Esophagus (tissue), 2 donors: Measurements from ENCODE around the gene UPF3A. TPM values are rescaled to one million over a fixed set of nuclear protein-coding genes. Genes with fewer than 3 reads are reported as not detected.
"Not testable (repeated sequence)": the region's sequence is repeated elsewhere in the genome, so short reads cannot be mapped to it uniquely, and the experiment has no call there.

ENCODE experiments used
- H3K27ac ChIP-seq, 2 donors: one replicate each; pipeline ENCODE4 v1.5.1; 2013; ENCODE audit warnings: low read depth in 2 of 2, mild to moderate bottlenecking in 2 of 2, inconsistent platforms in 1 of 2, low read length in 1 of 2, moderate library complexity in 1 of 2
- H3K27me3 ChIP-seq, 2 donors: one replicate each; pipeline ENCODE4 v1.6.1; 2013; ENCODE audit warnings: low read length in 2 of 2, control low read depth in 1 of 2, mild to moderate bottlenecking in 1 of 2; ENCODE audit not compliant: insufficient read depth in 2 of 2, control insufficient read depth in 1 of 2
- H3K36me3 ChIP-seq, 2 donors: one replicate each; pipeline ENCODE4 v1.6.1; 2013; ENCODE audit warnings: low read length in 1 of 2; ENCODE audit not compliant: control insufficient read depth in 2 of 2, insufficient read depth in 2 of 2
- H3K4me1 ChIP-seq, 2 donors: one replicate each; pipeline ENCODE4 v1.6.1; 2013; ENCODE audit warnings: low read length in 1 of 2; ENCODE audit not compliant: control insufficient read depth in 2 of 2, insufficient read depth in 2 of 2
- H3K4me3 ChIP-seq, 2 donors: one replicate each; pipeline ENCODE4 v1.5.1; 2013; ENCODE audit warnings: low read length in 2 of 2, mild to moderate bottlenecking in 2 of 2, low read depth in 1 of 2, moderate library complexity in 1 of 2
- H3K9me3 ChIP-seq, 2 donors: one replicate each; pipeline ENCODE4 v1.6.1; 2013; ENCODE audit warnings: mild to moderate bottlenecking in 2 of 2, low read depth in 1 of 2, low read length in 1 of 2, moderate library complexity in 1 of 2; ENCODE audit not compliant: control insufficient read depth in 2 of 2, insufficient read depth in 1 of 2
- WGBS, 2 donors: extraction: QIAGEN DNeasy Blood & Tissue Kit; methylation state at CpG; one replicate each; pipeline ENCODE4 v1.1.7; 2013; 5-methylcytosine and 5-hydroxymethylcytosine counted together
- polyA plus RNA-seq, 2 donors: library from polyadenylated mRNA; stranded (reverse); fragments of 200-250 nt; gene quantifications; one replicate each; pipeline ENCODE4 v1.2.3, GENCODE V29; 2013
- donor health status: healthy with polysubstance abuse.
- donor health status: Bipolar disorder and iron deficiency.

UPF3A gene
- polyA plus RNA-seq, 2 donors, result 32.1 to 43.1 TPM

DNA sequence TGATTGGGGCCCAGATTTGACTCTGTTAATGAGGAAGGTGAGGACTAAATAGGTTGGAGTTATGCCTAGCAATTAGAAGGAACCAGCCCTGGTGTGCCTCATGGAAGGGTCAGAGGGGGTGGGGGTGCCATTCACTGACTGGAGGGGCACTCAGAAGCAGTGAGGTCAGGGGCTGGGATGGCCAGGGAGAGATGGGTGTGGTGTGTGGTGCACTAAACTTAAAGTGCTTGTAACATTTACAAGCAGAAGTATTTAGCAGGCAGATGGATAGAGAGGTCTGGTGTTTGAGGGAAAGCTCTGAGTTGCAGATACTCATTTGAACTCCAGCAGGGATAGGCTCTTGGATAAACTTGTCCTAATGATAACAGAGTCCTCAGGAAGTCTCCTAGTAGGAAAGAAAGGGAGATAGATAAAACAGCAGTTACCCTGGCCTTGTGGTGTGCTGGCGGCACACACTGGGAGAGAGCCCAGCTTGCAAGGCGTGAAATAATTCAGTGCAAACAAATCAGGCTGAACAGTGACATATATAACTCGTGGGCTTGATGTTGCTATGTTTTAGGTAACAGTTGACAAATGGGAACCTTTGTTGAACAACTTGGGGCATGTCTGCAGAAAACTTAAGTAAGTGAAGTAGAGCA, 20.0 kb upstream of the UPF3A start:
- WGBS, 2 donors, result 53 to 66% methylated on average over 3 of the region's 3 CpGs
- no peaks in the 10 kb centered on the region for H3K27me3 ChIP-seq
- H3K4me3 ChIP-seq, result no peak overlapping the region
- no peaks in the 10 kb centered on the region for H3K9me3 ChIP-seq
- H3K36me3 ChIP-seq, result peaks cover 7 to 22% of the 10 kb centered on the region in 2 donors
- no peaks in the 10 kb centered on the region for H3K4me1 ChIP-seq
- H3K27ac ChIP-seq, result no peak overlapping the region

DNA sequence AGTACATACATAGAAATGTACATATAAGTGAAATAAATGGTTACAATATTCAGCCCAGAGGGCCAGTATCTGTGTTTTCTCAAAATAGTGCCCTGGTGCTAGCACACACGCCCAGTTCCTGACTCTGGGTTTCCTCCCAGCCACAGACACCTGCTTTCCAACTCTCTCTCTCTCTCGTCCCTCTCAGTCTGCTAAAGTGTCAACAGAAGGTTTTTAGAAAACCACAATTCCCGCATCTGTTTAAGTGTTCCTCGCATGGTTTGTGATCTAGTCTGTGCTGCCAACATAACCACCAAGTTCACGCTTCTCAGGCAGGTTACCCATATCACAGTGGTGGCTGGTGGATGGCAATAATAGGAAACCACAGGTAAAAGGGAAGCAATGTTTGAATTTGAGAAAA, 17.8 kb upstream of the UPF3A start:
- H3K36me3 ChIP-seq, result peaks cover 7 to 23% of the 10 kb centered on the region in 2 donors

DNA sequence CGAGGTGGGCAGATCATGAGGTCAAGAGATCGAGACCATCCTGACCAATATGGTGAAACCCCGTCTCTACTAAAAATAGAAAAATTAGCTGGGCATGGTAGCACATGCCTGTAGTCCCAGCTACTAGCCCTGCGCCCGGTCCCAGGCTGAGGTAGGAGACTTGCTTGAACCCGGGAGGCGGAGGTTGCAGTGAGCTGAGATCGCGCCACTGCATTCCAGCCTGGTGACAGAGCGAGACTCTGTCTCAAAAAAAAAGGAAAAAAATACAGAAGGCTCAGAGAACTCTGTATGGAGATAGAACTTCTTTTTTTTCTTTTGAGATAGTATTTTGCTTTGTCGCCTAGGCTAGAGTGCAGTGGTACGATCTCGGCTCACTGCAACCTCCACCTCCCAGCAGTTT, 17.1 kb upstream of the UPF3A start:
- not testable (repeated sequence) for H3K9me3 ChIP-seq, H3K27ac ChIP-seq, H3K27me3 ChIP-seq, H3K4me1 ChIP-seq, H3K4me3 ChIP-seq
- WGBS, 2 donors, result 96 to 98% methylated on average over 13 of the region's 13 CpGs
- H3K36me3 ChIP-seq, result peaks cover 8 to 27% of the 10 kb centered on the region in 2 donors

More for the DNA sequence above, 17.8 kb upstream of the UPF3A start:
- WGBS, 2 donors, result 73 to 82% methylated on average over 5 of the region's 5 CpGs
- H3K4me1 ChIP-seq, result no peaks in the 10 kb centered on the region
- H3K27me3 ChIP-seq, result no peaks in the 10 kb centered on the region
- H3K27ac ChIP-seq, result no peak overlapping the region
- no peaks in the 10 kb centered on the region for H3K9me3 ChIP-seq
- H3K4me3 ChIP-seq, result no peak overlapping the region

DNA sequence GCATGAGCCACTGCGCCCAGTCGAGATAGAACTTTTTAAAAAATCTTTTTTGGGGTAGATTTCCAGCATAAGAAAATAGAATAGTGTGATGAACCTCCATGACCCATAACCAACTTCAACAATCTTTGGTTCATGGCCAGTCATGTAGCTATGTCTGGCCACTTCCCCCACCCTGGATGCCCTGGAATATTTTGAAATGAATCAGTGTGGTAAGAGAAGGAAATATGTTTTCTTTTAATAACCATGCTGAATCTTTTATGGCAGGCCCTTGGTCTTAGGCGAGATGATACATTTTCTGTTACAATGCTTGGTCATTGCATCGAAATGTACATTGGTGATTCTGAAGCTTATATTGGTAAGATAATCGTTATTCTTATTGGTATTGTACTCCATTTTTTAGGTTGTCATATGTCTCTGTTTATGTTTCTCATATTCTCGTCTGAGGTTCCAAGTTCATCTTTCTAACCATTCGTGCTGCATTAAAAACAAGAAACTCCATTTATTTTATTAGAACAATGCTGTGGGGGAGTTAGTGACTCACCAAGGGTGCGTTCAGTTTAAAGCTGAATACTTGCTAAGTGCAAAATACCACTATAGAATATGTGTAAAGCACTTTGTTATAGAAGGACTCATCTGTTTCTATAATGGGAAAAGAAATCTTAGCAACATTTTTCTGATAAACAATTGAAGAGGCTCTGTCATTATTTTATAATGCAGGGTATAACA, 16.4 kb upstream of the UPF3A start:
- peaks cover 8 to 24% of the 10 kb centered on the region in 2 donors for H3K36me3 ChIP-seq
- no peaks in the 10 kb centered on the region for H3K27me3 ChIP-seq
- H3K4me1 ChIP-seq, result no peaks in the 10 kb centered on the region
- no peak overlapping the region for H3K27ac ChIP-seq
- WGBS, 2 donors, result 90 to 92% methylated on average over 8 of the region's 8 CpGs
- no peak overlapping the region for H3K4me3 ChIP-seq
- H3K9me3 ChIP-seq, result no peaks in the 10 kb centered on the region

DNA sequence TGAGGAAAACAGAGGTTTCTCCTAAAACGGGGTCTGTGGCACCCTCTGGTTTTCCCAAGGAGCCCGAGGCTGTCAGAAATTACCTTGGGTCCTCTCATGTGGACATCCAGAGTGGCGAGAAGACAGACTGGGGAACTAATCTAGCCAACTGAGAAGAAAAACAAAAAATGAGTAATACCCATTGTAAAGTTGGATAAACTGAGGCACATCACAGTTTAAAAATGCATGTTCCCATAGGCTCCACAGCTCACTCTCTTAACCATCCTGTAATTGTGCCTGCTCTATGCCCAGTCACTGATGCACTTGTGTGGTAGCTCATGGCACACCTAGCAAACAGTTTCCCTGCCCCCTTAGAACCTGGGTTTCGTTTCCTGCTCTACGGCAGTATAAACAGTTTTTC, 15.2 kb upstream of the UPF3A start:
- Histone ChIP-seq H3K36me3 (peaks cover 11 to 23% of the 10 kb centered on the region in 2 donors), H3K4me1 (no peaks in the 10 kb centered on the region)
- 93 to 98% methylated on average over 5 of the region's 5 CpGs for WGBS, 2 donors

DNA sequence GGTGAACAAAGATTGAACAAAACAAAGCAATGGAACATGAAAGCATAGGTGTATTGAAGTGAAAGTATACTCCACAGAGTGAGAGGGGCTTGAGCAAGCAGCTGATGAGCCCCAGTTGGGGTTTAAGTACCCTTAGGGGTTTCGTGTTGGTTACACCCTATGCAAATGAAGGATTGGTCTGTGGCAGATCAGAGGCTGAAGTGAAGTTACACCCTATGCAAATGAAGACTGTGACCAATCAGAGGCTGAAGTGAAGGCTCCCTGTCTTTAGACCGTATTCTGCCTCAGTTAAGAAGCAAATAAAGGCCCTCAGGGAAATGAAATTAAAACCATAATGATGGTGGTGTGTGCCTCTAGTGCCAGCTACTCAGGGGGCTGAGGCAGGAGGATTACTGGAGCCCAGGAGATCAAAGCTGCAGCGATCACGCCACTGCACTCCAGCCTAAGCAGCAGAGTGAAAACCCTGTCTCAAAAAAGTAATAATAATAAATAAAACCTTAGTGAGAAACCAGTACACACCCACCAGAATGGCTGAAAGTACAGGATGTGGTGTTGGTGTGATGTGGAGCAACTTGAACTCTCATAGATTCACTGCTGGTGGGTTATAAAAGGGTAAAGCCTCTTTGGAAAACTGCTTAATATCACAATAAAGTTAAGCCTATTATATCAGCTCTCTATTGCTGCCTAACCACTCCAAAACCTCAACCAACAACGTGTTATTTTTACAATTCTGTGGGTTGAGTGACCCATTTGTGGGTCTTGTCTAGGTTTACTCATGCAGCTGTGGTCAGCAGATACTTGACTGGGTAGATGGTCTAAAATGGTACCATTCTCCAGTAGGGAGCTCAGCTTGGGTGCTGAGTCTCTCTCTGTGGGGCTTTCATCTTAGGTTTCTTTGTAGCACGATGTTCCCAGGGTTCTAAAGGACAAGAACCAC, 12.8 kb upstream of the UPF3A start:
- Histone ChIP-seq H3K4me3 (no peak overlapping the region), H3K36me3 (peaks cover 11 to 18% of the 10 kb centered on the region in 2 donors), H3K27ac (no peak overlapping the region), H3K4me1 (no peaks in the 10 kb centered on the region), H3K27me3 (no peaks in the 10 kb centered on the region), H3K9me3 (no peaks in the 10 kb centered on the region)
- WGBS, 2 donors, result 88 to 91% methylated on average over 6 of the region's 6 CpGs

More for the DNA sequence above, 15.2 kb upstream of the UPF3A start:
- Histone ChIP-seq H3K9me3 (no peaks in the 10 kb centered on the region), H3K4me3 (no peak overlapping the region), H3K27ac (no peak overlapping the region), H3K27me3 (no peaks in the 10 kb centered on the region)

DNA sequence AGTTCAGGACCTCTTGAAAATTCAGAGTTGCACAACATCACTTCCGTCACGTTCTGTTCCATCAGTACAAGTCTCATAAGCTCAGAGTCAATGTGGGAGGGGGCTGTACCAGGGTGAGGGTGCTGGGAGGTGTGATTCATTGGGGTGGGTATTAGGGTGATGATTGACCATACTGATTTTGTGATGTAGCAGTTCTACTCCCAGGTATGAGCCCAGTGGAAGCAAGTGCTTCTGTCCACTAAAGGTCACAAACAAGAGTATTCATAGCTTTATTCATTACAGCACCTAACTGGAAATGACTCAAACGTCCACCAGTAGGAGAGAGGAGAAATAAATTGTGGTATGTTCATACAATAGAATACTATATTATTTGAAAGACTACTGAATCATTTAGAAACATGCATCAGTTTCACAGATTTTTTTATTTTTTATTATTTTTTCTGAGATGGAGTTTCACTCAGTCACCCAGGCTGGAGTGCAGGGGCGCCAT, 12.1 kb upstream of the UPF3A start:
- no peaks in the 10 kb centered on the region for H3K27me3 ChIP-seq
- no peaks in the 10 kb centered on the region for H3K4me1 ChIP-seq
- no peak overlapping the region for H3K4me3 ChIP-seq
- 83 to 87% methylated on average over 4 of the region's 4 CpGs for WGBS, 2 donors
- no peak overlapping the region for H3K27ac ChIP-seq
- no peaks in the 10 kb centered on the region for H3K9me3 ChIP-seq
- peaks cover 11 to 16% of the 10 kb centered on the region in 2 donors for H3K36me3 ChIP-seq

DNA sequence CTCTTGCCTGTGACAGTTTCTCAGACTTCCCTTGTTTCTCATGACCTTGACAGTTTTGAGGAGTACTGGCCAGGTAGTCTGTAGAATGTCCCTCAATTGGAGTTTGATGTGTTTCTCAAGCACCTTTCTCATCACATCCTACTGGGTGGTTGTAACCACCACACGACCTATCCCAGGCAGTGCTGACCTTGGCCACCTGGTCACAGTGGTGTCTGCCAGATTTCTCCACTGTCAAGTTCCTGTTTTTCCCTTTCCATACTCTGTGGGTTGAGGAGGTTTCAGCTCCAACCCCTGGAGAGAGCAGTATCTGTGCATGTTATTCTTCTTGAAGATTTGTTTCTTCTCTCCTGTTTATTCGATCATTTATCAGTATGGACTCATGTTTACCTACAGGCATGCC, 8.4 kb upstream of the UPF3A start:
- Histone ChIP-seq H3K4me1 (no peaks in the 10 kb centered on the region), H3K4me3 (no peak overlapping the region), H3K36me3 (peaks cover 11 to 15% of the 10 kb centered on the region in 2 donors), H3K27ac (no peak overlapping the region), H3K9me3 (no peaks in the 10 kb centered on the region), H3K27me3 (no peaks in the 10 kb centered on the region)
- 81 to 85% methylated on average over 2 of the region's 2 CpGs for WGBS, 2 donors

DNA sequence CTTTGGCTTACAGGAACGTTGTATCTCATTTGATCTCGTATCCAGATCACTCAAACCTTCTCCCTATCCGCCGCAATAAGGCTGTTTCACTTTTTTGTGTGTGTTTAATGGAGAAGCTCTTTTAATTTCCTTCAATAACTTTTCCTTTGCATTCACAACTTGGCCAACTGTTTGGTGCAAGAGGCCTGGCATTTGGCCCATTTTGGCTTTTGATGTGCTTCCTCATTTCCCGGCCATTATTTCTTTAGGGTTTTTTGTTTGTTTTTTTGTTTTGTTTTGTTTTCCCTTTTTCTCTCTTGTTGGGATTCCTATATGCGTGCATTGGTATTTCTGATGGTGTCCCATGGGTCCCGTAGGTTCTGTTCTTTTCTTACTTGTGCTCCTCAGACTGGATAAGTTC, 6.1 kb upstream of the UPF3A start:
- Histone ChIP-seq H3K27ac (no peak overlapping the region), H3K27me3 (no peaks in the 10 kb centered on the region), H3K4me3 (no peak overlapping the region), H3K9me3 (no peaks in the 10 kb centered on the region), H3K4me1 (no peaks in the 10 kb centered on the region), H3K36me3 (peaks cover 6 to 10% of the 10 kb centered on the region in 2 donors)
- 86% methylated on average over 7 of the region's 7 CpGs for WGBS, 2 donors
